GM19372 (cell line): ENCODE data around the gene TENM4.

Source experiments
- ATAC-seq: cut with Tn5 transposase; IDR thresholded peaks from one replicate; pipeline ENCODE4 v1.9.1; 2021; ENCODE audit warnings: mild to moderate bottlenecking, low read depth, moderate library complexity; ENCODE audit not compliant: unreplicated experiment

TENM4 gene

GRCh38 chr11:79155237-79155636, 285.6 kb downstream of the TENM4 start:
- ATAC-seq: no peak

- no peak for ATAC-seq
Measured at GRCh38 chr11:79152511-79152910, 288.3 kb downstream of the TENM4 start.

- no peak for ATAC-seq
Measured at GRCh38 chr11:79151396-79151795, 289.4 kb downstream of the TENM4 start.

GRCh38 chr11:79150966-79151365, 289.9 kb downstream of the TENM4 start:
- ATAC-seq: no peak

GRCh38 chr11:79150320-79150719, 290.5 kb downstream of the TENM4 start:
- no peak for ATAC-seq

GRCh38 chr11:79147731-79148130, 293.1 kb downstream of the TENM4 start:
- no peak for ATAC-seq

- ATAC-seq: no peak
Measured at GRCh38 chr11:79147011-79147410, 293.8 kb downstream of the TENM4 start.

GRCh38 chr11:79139900-79140299, 300.9 kb downstream of the TENM4 start:
- no peak for ATAC-seq

- no peak for ATAC-seq
Measured at GRCh38 chr11:79129702-79130101, 311.1 kb downstream of the TENM4 start.

- no peak for ATAC-seq
Measured at GRCh38 chr11:79128291-79128690, 312.5 kb downstream of the TENM4 start.

- no peak for ATAC-seq
Measured at GRCh38 chr11:79122759-79123158, 318.1 kb downstream of the TENM4 start.

GRCh38 chr11:79121351-79121750, 319.5 kb downstream of the TENM4 start:
- ATAC-seq: no peak

GRCh38 chr11:79119491-79120284, 321.1 kb downstream of the TENM4 start:
- ATAC-seq: no peak

GRCh38 chr11:79117488-79117887, 323.3 kb downstream of the TENM4 start:
- ATAC-seq: no peak

- ATAC-seq: no peak
Measured at GRCh38 chr11:79116600-79116999, 324.2 kb downstream of the TENM4 start.

- ATAC-seq: no peak
Measured at GRCh38 chr11:79113054-79113690, 327.7 kb downstream of the TENM4 start.

- ATAC-seq: no peak
Measured at GRCh38 chr11:79110796-79111195, 330.0 kb downstream of the TENM4 start.

GRCh38 chr11:79110321-79110720, 330.5 kb downstream of the TENM4 start:
- no peak for ATAC-seq

GRCh38 chr11:79108851-79109250, 332.0 kb downstream of the TENM4 start:
- no peak for ATAC-seq

GRCh38 chr11:79102840-79103239, 338.0 kb downstream of the TENM4 start:
- no peak for ATAC-seq

GRCh38 chr11:79101656-79102055, 339.2 kb downstream of the TENM4 start:
- no peak for ATAC-seq
